ENCODE data around the gene CRB3.

CRB3 gene

DNA sequence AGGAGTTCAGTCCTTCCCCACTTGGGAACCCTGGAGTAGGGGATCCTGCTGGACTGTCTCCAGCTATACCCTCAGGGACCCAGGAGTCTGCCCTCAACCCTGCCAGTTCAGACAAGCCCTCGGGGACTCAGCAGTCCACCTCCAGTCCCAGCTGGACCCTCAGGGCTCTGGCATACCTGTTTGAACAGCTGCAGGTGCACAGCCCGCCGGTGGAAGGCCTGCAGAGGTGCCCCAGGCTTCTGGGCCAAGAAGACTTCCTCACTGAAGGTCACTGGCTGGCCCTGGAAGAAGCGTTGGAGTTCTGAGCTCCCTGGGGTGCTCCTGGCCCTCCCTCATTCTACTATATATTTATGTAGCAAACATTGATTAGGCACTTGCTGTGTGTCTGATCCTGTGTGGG lies 8.6 kb downstream of the CRB3 start:
- DNase-seq (ENCODE audit: low spot score): no peak
- TF ChIP-seq, protein P1, sequence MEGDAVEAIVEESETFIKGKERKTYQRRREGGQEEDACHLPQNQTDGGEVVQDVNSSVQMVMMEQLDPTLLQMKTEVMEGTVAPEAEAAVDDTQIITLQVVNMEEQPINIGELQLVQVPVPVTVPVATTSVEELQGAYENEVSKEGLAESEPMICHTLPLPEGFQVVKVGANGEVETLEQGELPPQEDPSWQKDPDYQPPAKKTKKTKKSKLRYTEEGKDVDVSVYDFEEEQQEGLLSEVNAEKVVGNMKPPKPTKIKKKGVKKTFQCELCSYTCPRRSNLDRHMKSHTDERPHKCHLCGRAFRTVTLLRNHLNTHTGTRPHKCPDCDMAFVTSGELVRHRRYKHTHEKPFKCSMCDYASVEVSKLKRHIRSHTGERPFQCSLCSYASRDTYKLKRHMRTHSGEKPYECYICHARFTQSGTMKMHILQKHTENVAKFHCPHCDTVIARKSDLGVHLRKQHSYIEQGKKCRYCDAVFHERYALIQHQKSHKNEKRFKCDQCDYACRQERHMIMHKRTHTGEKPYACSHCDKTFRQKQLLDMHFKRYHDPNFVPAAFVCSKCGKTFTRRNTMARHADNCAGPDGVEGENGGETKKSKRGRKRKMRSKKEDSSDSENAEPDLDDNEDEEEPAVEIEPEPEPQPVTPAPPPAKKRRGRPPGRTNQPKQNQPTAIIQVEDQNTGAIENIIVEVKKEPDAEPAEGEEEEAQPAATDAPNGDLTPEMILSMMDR (conservative IDR thresholded peaks at IDR 0.05; ENCODE audit: low read depth): no peak
- ChIA-PET POLR2A (ENCODE audit: low non-redundant PET) (no interaction called here), CTCF (no interaction called here)
- no peak overlapping the region for H3K27ac ChIP-seq

DNA sequence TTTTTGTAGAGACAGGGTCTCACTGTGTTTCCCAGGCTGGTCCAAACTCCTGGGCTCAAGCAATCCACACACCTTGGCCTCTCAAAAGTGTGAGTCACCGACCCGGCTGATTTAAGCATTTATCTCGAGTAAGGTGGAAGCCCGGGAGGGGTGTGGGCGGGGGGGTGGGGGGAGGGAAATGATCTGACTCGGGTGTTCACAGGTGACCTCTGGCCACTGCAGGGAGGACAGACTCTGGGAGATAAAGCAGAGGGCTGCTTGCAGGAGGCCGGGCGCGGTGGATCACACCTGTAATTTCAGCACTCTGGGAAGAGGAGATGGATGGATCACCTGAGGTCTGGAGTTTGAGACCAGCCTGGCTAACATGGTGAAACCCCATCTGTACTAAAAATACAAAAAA lies 9.6 kb downstream of the CRB3 start:
- peak; percentile 25 for DNase-seq (ENCODE audit: low spot score)
- CTCF ChIA-PET: no interaction called here
- H3K27ac ChIP-seq: no peak overlapping the region
- POLR2A ChIA-PET (ENCODE audit: low non-redundant PET): no interaction called here
- TF ChIP-seq, protein P1 (conservative IDR thresholded peaks at IDR 0.05; ENCODE audit: low read depth): no peak

DNA sequence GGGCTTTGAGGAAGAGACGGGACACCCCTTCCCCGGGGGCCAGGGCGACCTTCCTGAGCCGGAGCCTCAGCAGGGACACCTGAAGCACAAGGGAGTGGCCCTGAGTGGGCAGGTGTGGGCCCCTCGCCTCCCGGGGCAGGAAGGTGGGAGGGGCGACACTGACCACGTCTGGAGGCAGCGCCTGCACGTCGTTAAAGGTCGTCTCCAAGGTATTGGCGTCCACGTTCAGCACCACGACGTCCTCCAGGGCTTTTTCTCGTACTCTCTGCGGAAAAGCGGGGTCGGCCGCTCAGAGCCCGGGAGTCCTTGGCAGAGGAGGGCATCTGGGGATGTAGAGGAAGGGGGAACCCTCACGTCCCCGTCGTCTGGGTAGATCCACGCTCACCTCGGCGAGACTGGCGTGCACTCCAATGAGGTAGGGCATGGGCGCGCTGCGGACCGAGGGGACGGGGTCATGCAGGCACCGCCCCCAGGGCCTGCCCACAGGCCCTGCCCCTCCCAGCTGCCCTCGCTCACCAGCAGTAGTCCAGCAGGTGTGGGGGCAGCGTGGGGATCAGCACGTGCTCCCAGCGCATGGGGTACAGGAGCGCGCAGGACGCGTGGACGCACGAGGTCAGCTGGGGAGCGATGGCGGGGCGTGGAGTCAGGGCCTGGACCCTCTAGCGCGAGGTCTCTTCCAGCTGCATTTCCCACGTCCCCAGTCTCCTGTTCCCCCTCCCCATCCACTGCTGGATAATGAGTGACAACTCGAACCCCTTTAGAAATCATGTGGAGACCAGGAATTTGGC lies 11.4 kb downstream of the CRB3 start:
- ChIA-PET POLR2A (ENCODE audit: low non-redundant PET) (no interaction called here), CTCF (no interaction called here)
- no peak overlapping the region for H3K27ac ChIP-seq
- TF ChIP-seq, protein P1 (conservative IDR thresholded peaks at IDR 0.05; ENCODE audit: low read depth): no peak
- no peak for DNase-seq (ENCODE audit: low spot score)

DNA sequence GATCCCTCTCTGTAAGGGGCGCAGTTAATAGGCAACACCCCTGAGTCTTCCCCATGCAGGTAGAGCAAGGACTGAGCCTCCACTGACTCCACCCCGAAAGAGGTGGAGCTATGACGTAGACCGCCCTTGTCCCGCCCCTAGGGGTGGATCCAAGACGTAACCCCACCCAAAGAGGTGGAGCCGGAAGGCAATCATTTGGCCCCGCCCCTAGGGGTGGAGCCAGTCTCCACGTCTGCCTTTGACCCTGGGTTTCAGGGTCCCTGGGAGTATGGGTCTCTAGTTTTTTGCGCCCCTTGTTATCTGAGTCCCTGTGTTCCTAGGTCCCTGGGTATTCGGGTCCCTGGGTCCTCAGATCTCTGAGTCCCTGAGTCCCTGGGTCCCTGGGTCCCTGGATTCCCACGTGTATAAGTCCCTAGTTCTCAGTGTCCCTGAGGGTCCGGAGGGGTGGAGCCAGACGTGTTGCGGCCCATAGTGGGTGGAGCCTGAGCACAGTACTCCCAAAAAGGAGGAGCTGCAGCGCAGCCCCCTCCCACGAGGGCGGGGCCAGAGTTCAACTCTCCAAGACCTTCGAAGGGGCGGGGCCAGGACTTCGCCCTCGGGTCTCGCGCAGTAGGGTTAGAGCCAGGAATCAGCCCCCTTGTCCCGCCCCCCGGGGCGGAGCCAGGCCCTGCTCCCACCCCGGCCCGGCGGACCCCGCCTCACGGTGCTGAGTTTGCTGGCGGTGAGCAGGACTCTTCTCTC lies 12.3 kb downstream of the CRB3 start:
- ChIA-PET CTCF (no interaction called here), POLR2A (ENCODE audit: low non-redundant PET) (no interaction called here)
- no peak overlapping the region for H3K27ac ChIP-seq
- TF ChIP-seq, protein P1 (conservative IDR thresholded peaks at IDR 0.05; ENCODE audit: low read depth): no peak
- DNase-seq (ENCODE audit: low spot score): peak; percentile 88

DNA sequence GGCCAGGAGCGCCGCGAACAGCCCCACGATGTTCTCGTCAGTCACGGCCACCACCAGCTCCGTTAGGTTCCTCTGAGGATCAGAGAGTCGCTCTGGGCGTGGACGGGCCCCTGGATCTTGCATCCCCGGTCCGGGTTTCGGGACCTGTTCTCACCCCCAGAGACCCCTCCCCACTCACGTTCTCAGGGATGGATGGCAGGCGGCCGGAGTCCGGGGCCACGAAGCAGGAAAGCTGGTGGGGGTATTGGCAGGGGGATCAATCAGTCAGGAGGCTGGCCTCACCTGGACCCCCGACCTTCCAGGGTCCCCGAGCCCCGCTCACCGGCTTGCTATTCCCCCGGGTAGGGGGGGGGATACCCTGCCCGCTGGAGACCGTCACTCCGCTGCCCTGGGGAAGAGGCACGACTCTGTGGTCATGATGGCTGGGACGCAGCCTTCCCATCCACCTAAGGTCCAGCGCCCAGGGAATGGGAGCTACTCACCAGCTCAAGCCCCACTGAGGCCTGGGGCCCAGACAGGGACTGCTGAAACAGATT lies 12.9 kb downstream of the CRB3 start:
- CTCF ChIA-PET: no interaction called here
- TF ChIP-seq, protein P1 (conservative IDR thresholded peaks at IDR 0.05; ENCODE audit: low read depth): no peak
- POLR2A ChIA-PET (ENCODE audit: low non-redundant PET): no interaction called here
- H3K27ac ChIP-seq: no peak overlapping the region
- no peak for DNase-seq (ENCODE audit: low spot score)

DNA sequence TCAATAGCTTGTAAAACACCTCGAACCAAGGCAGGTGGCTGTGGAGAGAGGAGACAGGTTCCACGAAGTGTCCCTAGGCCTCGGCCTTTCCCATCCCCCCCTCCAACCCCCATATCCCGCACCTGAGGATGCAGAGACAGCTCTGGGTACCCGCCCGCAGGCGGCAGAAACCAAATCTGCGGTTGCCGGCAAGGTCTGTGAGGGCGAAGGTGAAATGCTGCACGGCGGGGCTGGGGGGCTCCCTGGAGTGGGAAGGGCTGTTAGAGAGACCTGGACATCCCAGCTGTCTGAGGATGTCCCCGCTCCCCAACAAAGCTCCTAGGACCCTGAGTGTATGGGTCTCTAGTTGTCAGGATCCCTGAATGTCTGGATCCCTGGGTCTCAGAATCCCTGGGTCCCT lies 14.7 kb downstream of the CRB3 start:
- ChIA-PET CTCF (no interaction called here), POLR2A (ENCODE audit: low non-redundant PET) (no interaction called here)
- no peak for DNase-seq (ENCODE audit: low spot score)
- TF ChIP-seq, protein P1 (conservative IDR thresholded peaks at IDR 0.05; ENCODE audit: low read depth): no peak
- no peak overlapping the region for H3K27ac ChIP-seq
